GM18517 (cell line): Measurements from ENCODE around the gene UNC45A.

Experiments
- ATAC-seq: cut with Tn5 transposase; IDR thresholded peaks from one replicate; pipeline ENCODE4 v1.9.1; 2021; ENCODE audit warnings: mild to moderate bottlenecking, moderate library complexity; ENCODE audit not compliant: unreplicated experiment

The UNC45A gene

DNA sequence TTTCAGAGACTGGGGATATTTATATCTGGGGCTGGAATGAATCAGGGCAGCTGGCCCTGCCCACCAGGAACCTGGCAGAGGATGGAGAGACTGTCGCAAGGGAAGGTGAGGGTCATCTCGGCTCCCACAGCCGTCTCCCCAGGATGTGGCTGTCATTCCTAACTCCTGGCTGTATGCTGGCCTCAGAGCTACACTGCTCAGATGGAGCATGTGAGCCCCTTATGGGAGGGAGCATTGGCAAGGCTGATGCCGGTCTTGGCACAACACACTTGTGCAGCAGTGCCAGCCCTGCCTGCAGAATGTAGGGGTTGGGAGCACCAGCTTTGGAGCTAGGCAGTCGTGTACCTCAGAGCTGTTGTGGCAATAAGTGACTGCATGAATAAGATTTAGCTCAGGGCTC, 24.8 kb downstream of the UNC45A start:
- ATAC-seq: no peak

DNA sequence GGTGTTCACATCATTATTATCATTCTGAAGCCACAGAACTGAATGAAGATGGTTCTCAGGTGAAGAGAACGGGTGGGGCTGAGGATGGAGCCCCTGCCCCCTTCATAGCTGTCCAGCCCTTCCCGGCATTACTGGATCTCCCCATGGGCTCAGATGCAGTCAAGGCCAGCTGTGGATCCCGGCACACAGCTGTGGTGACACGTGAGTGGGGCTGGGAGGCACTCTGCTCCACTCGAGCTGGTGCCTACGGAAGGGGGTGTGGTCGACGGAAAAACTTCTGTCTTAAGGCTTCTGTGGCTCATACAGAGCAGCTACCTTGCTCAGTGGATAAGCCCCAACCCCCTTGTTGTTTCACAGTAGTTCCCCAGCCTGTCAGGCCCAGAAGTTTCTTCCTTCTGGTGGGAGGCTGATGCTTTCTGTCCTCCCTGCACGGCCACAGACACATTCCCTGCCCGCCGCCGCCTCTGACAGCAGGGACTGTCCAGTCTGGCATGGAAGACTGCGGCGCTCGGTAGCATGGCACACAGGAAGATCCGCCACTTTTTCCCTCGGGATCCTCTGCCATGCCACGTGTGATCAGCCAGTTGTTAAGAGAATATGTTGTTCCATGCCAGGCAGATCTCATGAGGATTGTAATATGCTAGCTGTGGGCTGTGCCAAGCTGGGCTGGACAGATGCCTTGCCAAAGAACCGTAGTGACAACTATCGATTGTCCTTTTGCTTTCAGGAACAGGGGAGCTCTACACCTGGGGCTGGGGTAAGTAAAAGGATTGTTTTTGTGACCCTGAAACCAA, 25.4 kb downstream of the UNC45A start:
- no peak for ATAC-seq

DNA sequence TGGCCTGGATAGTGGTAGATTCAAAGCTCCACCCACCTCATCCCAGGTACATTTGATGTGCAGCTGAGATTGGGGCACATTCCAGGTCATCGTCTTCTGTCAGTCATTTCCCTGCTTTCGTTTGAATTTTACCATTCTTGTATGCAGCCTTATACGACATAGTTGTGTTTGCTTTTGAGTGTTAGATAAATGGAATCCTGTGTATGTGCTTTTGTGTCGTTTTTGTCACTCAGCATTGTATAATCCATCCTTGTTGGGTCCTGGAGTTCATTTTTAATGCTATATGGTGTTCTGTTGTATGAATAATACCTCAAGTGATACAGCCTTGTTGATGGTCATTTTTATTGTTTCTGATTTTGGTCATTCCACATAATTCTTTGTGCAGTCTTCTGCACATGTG, 26.9 kb downstream of the UNC45A start:
- no peak for ATAC-seq

DNA sequence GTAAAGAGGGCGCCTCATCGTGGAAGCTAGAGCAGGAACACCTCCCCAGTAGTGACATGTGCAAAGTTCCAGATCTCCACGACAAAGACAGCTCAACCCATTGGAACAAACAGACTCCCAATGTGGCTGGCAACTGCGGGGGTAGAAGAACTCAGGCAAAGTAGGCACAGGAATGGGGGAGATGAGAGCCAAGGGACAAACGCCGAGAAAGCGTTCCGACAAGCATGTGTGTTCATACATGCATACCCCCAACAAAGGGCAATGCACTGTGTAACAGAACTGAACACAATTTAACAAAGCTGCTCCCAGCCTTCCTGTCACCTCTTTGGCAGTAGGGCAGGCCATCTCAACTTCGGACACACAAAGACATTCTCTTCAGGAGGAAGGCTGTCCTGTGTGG, 31.2 kb downstream of the UNC45A start:
- ATAC-seq: no peak

DNA sequence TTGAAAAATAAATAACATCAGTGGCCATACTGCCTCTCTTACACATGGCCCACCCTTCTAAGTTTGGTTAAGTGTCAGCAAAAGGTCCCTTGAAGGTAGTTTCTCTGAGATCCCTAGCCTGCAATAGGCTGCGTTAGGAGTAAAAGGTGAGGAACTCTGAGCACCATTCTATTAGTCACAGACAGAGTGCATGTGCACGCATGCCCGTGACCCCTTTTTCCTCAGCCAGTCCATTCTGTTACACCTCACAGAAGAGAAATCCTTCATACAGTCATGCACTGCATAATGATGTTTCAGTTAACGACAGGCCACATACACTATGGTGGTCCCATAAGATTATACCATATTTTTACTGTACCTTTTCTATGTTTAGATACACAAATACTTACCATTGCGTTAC, 32.1 kb downstream of the UNC45A start:
- no peak for ATAC-seq

DNA sequence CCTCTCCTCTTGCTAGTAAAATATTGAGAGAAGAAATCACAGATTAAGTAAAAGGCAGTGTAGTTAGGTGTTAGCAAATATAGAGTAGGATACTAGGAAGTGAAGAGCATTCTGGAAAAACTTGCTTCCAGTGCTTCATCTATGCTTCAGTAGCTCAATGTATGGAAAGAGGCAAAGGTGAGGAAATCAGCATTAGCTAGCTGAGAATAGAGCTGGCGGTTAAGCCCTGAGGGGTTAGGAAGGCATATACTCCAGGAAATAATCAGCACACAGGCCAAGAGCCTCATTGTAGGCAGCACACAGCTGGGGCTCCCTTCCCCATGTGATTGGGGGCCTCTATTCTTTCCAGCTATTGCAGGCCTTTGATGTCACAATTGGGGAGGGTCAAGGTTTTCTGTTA, 33.3 kb downstream of the UNC45A start:
- no peak for ATAC-seq

DNA sequence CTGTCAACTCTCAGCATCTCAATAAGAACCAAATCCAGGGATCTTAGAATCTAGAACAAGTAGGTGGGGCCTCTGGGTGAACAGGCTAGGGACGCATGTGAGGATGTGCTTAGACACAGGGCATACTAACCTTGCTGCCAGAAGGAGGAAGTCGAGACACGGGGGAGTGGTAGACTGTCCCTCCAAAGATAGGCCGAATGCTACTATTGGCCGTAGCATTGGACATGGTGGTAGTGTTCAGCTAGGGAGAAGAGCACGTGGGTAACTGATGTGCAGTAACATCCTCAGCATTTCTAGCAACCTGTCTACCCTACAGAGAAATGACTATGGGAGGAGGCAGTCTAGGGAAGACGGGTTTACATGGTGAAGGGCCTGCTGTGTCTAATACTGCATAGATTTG, 35.2 kb downstream of the UNC45A start:
- no peak for ATAC-seq

DNA sequence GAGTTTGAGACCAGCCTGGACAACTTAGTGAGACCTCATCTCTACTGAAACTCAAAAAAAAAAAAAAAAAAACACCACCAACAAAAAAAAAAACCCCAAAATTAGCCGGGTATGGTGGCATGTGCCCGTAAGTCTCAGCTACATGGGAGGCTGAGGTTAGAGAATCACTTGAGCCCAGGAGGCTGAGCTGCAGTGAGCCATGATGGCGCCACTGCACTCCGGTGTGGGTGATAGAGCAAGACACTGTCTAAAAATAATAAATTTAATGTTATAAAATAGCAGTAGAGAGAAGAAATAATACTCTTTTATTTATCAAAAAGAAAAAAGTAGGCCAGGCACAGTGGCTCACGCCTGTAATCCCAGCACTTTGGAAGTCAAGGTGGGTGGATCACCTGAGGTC, 37.0 kb downstream of the UNC45A start:
- no peak for ATAC-seq

DNA sequence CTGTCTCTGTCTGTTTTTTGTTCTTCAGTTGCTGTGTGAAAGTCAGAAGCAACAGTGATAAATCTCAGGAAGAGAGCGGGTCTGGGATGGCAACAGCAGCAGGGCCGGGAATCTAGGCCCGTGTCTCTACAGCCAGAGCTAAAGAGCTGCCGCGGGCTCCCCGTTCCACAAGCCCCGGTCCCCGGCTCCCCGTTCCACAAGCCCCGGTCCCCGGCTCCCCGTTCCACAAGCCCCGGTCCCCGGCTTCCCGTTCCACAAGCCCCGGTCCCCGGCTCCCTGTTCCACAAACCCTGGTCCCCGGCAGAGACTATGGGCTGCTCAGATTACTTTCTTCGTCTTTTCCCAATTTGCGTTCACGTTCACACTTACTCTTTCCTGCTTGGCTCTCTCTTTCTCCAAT, 39.1 kb downstream of the UNC45A start:
- no peak for ATAC-seq

DNA sequence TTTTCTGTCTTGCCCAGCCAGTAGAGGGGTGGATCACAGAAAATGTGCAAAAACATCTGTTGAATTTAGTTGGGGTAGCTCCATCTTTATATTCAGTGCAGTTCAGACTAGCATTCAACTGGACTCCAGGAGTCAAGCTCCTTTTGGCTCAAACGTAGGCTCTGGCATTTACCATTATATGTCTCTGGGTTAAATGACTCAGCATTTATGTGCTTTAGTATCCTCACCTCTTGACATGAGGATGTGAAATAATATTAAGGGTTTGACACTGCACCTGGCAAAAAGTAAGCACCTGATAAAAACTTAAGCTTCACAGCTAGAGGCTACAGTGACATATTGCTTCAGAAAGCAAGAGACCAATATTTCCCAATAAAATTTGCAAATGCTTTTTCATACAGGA, 44.5 kb downstream of the UNC45A start:
- no peak for ATAC-seq

DNA sequence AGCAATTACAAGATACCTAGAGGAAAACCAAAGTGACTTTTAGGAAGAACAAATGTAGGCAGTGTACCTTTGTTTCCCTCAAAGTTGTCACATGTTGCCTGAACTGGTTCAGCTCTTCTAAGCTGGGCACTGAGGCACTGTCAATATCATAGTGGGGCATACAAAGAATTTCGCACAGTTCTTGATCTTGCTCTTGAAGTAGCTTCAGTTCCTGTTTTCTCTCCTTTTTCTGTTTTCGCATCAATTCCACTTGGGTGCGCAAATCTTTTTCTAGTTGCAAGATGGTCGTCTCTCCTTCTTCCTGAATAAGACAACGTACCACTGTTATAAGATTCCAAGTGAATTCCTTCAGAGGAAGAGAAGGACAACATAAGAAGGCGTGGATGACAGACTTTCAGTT, 46.6 kb downstream of the UNC45A start:
- ATAC-seq: peak; percentile 78

DNA sequence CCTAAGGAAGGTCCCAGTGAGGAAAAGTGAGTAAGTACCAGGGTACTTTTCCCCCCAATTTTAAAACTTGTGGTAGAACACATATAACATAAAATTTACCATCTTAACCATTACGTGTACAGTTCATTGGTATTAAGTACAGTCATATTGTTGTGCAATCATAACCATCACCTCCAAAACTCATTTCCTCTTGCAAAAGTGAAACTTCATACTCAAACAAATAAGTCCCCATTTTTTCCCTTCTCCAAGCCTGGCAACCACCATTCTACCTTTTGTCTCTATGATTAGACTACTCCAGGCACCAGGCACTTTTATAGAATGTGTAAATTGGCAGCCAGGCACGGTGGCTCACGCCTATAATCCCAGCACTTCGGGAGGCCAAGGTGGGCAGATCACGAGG, 47.0 kb downstream of the UNC45A start:
- ATAC-seq: peak; percentile 23

DNA sequence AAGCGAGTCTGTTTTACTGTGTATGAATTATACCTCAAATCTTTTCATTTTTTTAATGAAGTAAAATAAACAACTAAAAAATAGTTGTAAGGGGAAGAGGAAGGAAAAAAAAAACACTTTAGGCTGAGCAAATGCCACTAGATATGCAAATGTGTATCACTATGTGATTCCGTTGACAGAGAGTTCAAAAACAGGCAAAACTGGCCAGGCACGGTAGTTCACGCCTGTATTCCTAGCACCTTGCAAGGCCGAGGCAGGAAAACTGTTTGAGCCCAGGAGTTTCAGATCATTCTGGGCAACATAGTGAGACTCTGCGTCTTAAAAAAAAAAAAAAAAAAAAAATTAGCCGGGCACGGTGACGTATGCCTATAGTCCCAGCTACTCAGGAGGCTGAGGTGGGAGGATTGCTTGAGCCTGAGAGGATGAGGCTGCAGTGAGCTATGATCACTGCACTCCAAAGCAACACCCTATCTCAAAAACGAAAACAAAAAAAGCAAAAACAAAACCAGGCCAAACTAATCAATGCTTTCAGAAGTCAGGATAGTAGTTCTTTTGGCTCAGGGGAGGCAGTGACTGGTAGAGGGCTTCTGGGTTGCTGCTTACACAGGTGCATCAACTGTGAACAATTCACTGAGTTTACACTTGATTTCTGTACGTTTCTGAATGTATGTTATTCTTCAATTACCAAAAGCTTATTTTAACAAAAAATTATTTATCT, 51.9 kb downstream of the UNC45A start:
- ATAC-seq: peak; percentile 74

DNA sequence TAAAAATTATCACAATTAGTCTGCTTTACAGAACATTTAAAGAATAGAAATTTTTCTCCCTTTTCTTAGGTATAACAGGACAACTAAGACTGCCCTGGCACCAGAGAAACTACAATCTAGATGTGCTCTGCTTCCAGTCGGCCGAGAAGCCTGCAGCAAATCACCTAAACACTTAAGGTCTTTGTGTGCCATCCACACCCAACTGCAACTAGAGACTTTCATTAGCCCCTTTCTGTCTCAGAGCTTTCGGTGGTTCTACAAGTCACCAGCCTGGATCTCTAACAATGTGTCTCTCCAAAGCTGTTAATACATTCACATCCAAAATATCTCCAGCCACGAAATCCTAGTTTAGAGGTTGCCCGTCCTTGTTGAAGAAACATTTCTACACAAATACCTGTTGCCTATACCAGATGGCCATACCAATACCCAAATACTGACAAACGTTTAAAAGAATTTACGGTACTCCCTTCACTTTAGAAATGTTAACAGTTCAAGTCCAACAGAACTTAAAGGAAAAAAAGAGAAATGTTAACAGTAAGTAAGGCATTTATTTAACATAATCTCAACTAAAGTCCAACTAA, 52.6 kb downstream of the UNC45A start:
- no peak for ATAC-seq

DNA sequence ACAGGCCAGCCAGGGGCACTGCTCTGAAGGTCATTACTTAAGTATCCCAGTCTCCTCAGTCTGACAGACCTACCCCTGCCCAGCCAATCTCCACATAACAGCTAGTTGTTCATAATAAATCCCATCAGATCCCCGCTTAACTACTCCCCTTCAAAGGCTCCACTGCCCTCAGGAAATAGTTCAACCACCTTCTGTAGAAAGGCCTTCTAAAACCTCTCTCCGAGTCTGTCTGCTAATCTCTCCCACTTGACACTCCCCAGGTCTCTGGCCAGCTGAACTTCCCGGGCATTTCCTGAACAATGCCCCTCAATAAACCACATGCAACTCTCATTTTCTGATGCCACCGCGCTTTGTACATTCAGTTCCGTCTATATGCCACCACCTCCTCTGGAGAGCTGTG, 53.2 kb downstream of the UNC45A start:
- ATAC-seq: no peak

DNA sequence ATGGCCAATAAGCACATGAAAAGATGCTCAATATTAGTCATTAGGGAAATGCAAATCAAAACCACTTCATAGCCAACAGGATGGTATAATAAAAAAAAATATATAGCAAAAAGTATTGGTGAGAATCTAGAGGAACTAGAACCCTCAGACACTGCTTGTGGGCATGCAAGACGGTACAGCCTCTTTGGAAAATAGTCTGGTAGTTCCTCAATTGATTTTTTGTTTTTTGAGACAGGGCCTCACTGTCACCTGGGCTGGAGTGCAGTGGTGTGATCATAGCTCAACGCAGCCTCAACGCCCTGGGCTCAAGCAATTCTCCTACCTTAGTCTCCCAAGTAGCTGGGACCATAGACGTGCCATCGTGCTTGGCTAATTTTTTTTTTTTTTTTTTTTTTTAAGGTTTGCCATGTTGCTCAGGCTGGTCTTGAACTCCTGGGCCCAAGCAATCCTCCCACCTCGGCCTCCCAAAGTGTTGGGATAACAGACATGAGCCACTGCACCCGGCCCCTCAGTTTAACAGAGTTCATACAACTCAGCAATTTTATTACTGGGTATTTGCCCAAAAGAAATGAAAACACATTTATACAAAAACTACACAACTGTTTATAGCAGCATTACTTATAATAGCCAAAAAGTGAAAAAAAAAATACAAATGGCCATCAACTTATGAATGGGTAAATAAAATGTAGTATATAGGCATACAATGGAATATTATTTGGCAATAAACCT, 54.1 kb downstream of the UNC45A start:
- no peak for ATAC-seq

DNA sequence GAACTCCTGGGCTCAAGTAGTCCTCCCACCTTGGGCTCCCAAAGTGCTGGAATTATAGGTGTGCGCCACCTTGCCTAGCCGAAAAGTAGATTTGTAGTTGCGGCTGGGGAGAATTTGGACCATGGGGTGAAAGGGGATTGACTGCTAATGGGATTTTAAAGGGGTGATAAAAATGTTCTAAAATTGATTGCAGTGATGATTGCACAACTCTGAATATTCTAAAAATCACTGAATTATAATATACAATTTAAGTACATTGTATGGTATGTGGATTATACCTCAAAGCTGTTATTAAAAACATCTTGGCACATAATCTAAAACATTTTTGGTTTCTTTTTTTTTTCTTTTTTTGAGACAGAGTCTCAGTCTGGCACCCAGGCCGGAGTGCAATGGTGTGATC, 55.4 kb downstream of the UNC45A start:
- no peak for ATAC-seq

DNA sequence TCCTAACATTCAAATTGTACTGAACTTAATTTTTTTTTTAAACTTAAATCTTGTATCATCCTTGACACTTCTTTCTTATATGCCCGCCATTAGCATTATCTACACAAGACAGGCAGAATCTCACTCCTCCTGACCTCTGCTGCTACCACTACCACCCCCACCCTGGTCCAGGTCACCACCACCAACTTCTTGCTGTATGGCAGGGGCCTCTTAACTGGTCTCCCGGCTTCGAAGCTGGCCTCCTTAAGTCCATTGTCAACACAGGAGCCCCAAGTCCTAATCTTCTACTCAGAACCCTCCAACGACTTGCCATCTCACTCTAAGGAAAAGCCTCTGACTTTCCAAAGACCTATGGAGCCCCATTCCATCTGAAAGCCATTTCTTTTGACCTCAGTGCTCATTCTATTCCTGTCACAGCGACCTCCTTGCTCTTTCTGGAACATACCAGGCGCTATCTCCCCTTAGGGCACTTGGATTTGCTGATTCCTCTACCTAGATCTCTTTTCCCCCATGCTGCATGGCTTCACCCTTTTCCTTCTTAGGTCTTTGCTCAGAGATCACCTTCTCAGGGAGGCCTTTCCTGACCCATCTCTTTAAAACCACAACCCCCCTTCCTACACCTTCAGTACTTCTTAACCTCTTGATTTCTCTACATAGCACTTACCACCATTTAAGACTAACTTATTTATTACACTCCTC, 56.7 kb downstream of the UNC45A start:
- ATAC-seq: no peak

DNA sequence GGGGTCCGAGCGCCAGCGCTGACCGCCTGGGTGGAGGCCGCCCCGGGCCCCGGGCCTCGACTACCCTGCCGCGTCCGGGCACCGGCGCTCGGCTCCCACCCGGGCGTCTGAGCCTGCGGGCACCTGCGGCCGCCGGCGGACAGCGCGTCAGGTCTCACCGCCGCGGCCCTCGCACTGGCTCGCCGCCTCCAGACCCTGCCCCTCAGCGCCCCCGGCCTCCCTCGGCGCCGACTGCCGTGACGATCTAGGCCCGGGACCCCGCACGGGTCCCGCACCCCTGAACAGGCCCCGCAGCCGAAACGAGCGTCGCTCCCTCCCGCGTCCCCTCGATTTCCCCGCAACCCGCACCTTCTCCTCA, 59.0 kb downstream of the UNC45A start:
- ATAC-seq: peak; percentile 16

DNA sequence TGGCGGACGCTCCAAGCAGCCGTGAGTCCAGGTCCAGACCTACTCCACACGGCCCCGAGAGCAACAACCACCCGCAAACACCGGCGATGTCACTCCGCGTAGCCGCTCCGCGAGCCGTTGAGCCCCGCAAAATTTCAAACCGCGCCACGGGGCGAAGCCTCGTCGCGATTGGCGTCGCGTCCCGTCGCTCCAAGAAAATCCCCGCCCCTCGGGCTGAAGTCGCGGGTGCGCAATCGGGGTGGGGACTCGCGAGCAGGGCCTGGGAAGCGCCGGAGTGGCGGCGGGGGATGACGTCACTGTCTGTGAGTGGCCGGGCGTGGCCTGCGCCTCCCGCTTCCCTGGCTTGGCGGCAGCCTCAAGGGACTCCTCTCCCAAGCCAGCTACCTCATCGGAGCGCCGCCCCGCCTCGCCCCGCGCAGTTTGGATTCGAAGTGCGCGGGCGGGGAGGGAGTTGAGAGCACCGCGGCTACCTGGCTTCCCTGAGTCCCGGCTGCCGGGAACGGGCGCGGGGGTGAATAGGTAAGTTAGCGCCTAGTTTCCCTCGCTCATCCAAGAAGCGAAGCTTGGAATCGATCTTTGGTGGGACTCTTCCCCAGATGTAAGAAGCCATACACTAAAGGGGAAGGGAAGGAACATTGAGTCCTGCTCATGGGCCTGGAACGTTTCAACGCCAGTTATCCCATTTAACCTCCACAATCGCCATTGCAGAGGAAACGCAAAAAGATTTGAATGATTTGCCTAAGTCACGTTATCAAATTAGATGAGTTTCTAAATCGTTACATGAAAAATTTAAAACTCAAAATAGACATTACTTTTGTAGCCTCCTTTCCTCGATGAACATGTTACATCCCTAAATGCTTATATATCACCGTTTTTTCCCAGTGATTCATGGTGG, 59.6 kb downstream of the UNC45A start, which contains the start of gene PRC1:
Gene PRC1 (minus strand): TSS at position 119 of the 895 bp plus-strand sequence. CDS start 118 bp downstream, at position 1.
- peak; percentile 84 for ATAC-seq
